Kidney glomerular epithelial cell (primary cell): ENCODE results near the gene PDGFA.
A peak's percentile ranks its signal among the peaks of the same experiment; 100 is the strongest.

Experiments
- DNase-seq: peaks from one replicate; lab custom pipeline; 2025; lab: John Stamatoyannopoulos, UW

Gene PDGFA

GRCh38 chr7:472640-472957, 47.0 kb downstream of the PDGFA start:
- no peak for DNase-seq

- DNase-seq: peak; percentile 63
Measured at GRCh38 chr7:471866-472639, 47.6 kb downstream of the PDGFA start.

GRCh38 chr7:471191-471865, 48.3 kb downstream of the PDGFA start:
- no peak for DNase-seq

GRCh38 chr7:469563-469961, 50.1 kb downstream of the PDGFA start:
- no peak for DNase-seq

- DNase-seq: no peak
Measured at GRCh38 chr7:468681-469562, 50.7 kb downstream of the PDGFA start.

- DNase-seq: no peak
Measured at GRCh38 chr7:467856-468545, 51.6 kb downstream of the PDGFA start.

- DNase-seq: no peak
Measured at GRCh38 chr7:467393-467828, 52.2 kb downstream of the PDGFA start.

GRCh38 chr7:466465-467191, 53.0 kb downstream of the PDGFA start:
- no peak for DNase-seq

GRCh38 chr7:465710-466400, 53.8 kb downstream of the PDGFA start:
- no peak for DNase-seq

- DNase-seq: no peak
Measured at GRCh38 chr7:464454-465401, 54.9 kb downstream of the PDGFA start.

- DNase-seq: no peak
Measured at GRCh38 chr7:463817-464453, 55.7 kb downstream of the PDGFA start.

GRCh38 chr7:463362-463781, 56.3 kb downstream of the PDGFA start:
- DNase-seq: no peak

- DNase-seq: no peak
Measured at GRCh38 chr7:462173-463103, 57.2 kb downstream of the PDGFA start.

GRCh38 chr7:461453-462172, 58.0 kb downstream of the PDGFA start:
- no peak for DNase-seq

- no peak for DNase-seq
Measured at GRCh38 chr7:461117-461452, 58.6 kb downstream of the PDGFA start.

- DNase-seq: peak; percentile 28
Measured at GRCh38 chr7:460374-461116, 59.1 kb downstream of the PDGFA start.
